ENCODE measurements around the gene RHOT2.

RHOT2 gene

GRCh38 chr16:660132-660458 is 7.8 kb upstream of the RHOT2 start:
- H3F3A ChIP-seq (ENCODE audit: insufficient read depth, low read length), result no peaks in the 10 kb centered on the region
- H2AFZ ChIP-seq (ENCODE audit: low read length), result no peak overlapping the region
- H3K4me2 ChIP-seq (ENCODE audit: low read length), result no peak overlapping the region
- peaks cover 50% of the 10 kb centered on the region for H3K36me3 ChIP-seq (ENCODE audit: insufficient read depth, low read length)
- TF ChIP-seq CTCF (IDR thresholded peaks at IDR 0.05; ENCODE audit: low read length) (no peak), EZH2 (IDR thresholded peaks at IDR 0.05; ENCODE audit: borderline replicate concordance, low read length) (no peak)
- H3K9ac ChIP-seq (ENCODE audit: low read length), result no peak overlapping the region
- no peaks in the 10 kb centered on the region for H3K79me2 ChIP-seq (ENCODE audit: insufficient read depth, low read length)
- H3K4me3 ChIP-seq (ENCODE audit: low read depth, low read length, poor library complexity, severe bottlenecking), result no peak overlapping the region
- H3K27ac ChIP-seq (ENCODE audit: low read depth, low read length, poor library complexity, severe bottlenecking), result no peak overlapping the region
- H3K27me3 ChIP-seq (ENCODE audit: insufficient read depth, low read length), result no peaks in the 10 kb centered on the region
- H3K4me1 ChIP-seq (ENCODE audit: insufficient read depth, low read length, severe bottlenecking), result peaks cover 6% of the 10 kb centered on the region
- H4K20me1 ChIP-seq (ENCODE audit: insufficient read depth, low read length), result no peaks in the 10 kb centered on the region
- no peaks in the 10 kb centered on the region for H3K9me3 ChIP-seq (ENCODE audit: low read length)
- H3K9me2 ChIP-seq (ENCODE audit: low read depth, low read length), result no peaks in the 10 kb centered on the region

- peaks cover 6% of the 10 kb centered on the region for H3K4me1 ChIP-seq (ENCODE audit: insufficient read depth, low read length, severe bottlenecking)
- H3K9ac ChIP-seq (ENCODE audit: low read length), result 0 out of 2 replicates have a peak overlapping the region, but pooled peaks have one; percentile 0
- no peaks in the 10 kb centered on the region for H3K27me3 ChIP-seq (ENCODE audit: insufficient read depth, low read length)
- no peak overlapping the region for H3K4me3 ChIP-seq (ENCODE audit: low read depth, low read length, poor library complexity, severe bottlenecking)
- H3K9me3 ChIP-seq (ENCODE audit: low read length), result no peaks in the 10 kb centered on the region
- TF ChIP-seq EZH2 (IDR thresholded peaks at IDR 0.05; ENCODE audit: borderline replicate concordance, low read length) (no peak), CTCF (IDR thresholded peaks at IDR 0.05; ENCODE audit: low read length) (peak; percentile 29)
- H3K9me2 ChIP-seq (ENCODE audit: low read depth, low read length), result no peaks in the 10 kb centered on the region
- H3K79me2 ChIP-seq (ENCODE audit: insufficient read depth, low read length), result no peaks in the 10 kb centered on the region
- H3K36me3 ChIP-seq (ENCODE audit: insufficient read depth, low read length), result peaks cover 47% of the 10 kb centered on the region
- H2AFZ ChIP-seq (ENCODE audit: low read length), result no peak overlapping the region
- H3F3A ChIP-seq (ENCODE audit: insufficient read depth, low read length), result no peaks in the 10 kb centered on the region
- H3K4me2 ChIP-seq (ENCODE audit: low read length), result peak overlapping the region; percentile 25; the same call in 1 of the 2 replicates
- H4K20me1 ChIP-seq (ENCODE audit: insufficient read depth, low read length), result no peaks in the 10 kb centered on the region
- H3K27ac ChIP-seq (ENCODE audit: low read depth, low read length, poor library complexity, severe bottlenecking), result no peak overlapping the region
These were observed 7.3 kb upstream of the RHOT2 start for GRCh38 chr16:660459-661183.

GRCh38 chr16:661184-661821 is 6.6 kb upstream of the RHOT2 start:
- Histone ChIP-seq H3K9ac (ENCODE audit: low read length) (0 out of 2 replicates have a peak overlapping the region, but pooled peaks have one; percentile 0), H3K4me2 (ENCODE audit: low read length) (peak overlapping the region; percentile 25; the same call in 1 of the 2 replicates)

More at GRCh38 chr16:661184-661821, 6.6 kb upstream of the RHOT2 start:
- Histone ChIP-seq H3K36me3 (ENCODE audit: insufficient read depth, low read length) (peaks cover 45% of the 10 kb centered on the region), H3F3A (ENCODE audit: insufficient read depth, low read length) (no peaks in the 10 kb centered on the region), H3K9me2 (ENCODE audit: low read depth, low read length) (no peaks in the 10 kb centered on the region), H3K4me1 (ENCODE audit: insufficient read depth, low read length, severe bottlenecking) (peaks cover 6% of the 10 kb centered on the region), H3K79me2 (ENCODE audit: insufficient read depth, low read length) (no peaks in the 10 kb centered on the region), H3K27ac (ENCODE audit: low read depth, low read length, poor library complexity, severe bottlenecking) (no peak overlapping the region), H3K4me3 (ENCODE audit: low read depth, low read length, poor library complexity, severe bottlenecking) (no peak overlapping the region), H3K9me3 (ENCODE audit: low read length) (no peaks in the 10 kb centered on the region), H4K20me1 (ENCODE audit: insufficient read depth, low read length) (no peaks in the 10 kb centered on the region), H3K27me3 (ENCODE audit: insufficient read depth, low read length) (no peaks in the 10 kb centered on the region), H2AFZ (ENCODE audit: low read length) (no peak overlapping the region)
- no peak; the same call in 1 of the 2 replicates for TF ChIP-seq CTCF (IDR thresholded peaks at IDR 0.05; ENCODE audit: low read length)
- TF ChIP-seq EZH2 (IDR thresholded peaks at IDR 0.05; ENCODE audit: borderline replicate concordance, low read length), result no peak
